Thyroid gland (tissue), 4 donors: Measurements from ENCODE around the gene PSMC3. TPM values are rescaled to one million over a fixed set of nuclear protein-coding genes. Genes with fewer than 3 reads are reported as not detected.

Experiments
- DNase-seq, 2 donors: peaks; one replicate each; pipeline ENCODE4 v3.0.0-alpha.2; 2019
- H3K27ac ChIP-seq, 3 donors: fragments of 200-600 bp; sonication (generic); 1 replicate in 2 of 3; 2 replicates in 1 of 3; pipeline ENCODE4 v1.5.1; 2016 to 2019; ENCODE audit warnings: mild to moderate bottlenecking in 1 of 3, moderate library complexity in 1 of 3
- H3K27me3 ChIP-seq: fragments of 200-600 bp; sonication (generic); one replicate; pipeline ENCODE4 v1.5.1; 2019
- H3K36me3 ChIP-seq, 2 donors: fragments of 200-600 bp; sonication (generic); one replicate each; pipeline ENCODE4 v1.5.1; 2016 to 2019
- H3K4me1 ChIP-seq, 2 donors: fragments of 200-600 bp; sonication (generic); one replicate each; pipeline ENCODE4 v1.5.1; 2017 to 2019
- H3K4me3 ChIP-seq, 3 donors: fragments of 200-600 bp; sonication (generic); replicated peaks in 1 of 3; 1 replicate in 2 of 3; 2 replicates in 1 of 3; pipeline ENCODE4 v1.5.1; 2016; ENCODE audit warnings: mild to moderate bottlenecking in 1 of 3
- H3K9me3 ChIP-seq: fragments of 200-600 bp; sonication (generic); one replicate; pipeline ENCODE4 v1.5.1; 2017
- POLR2A ChIP-seq, 2 donors: fragments of 450-650 bp; IDR thresholded peaks; one replicate each; pipeline ENCODE4 v1.6.1; 2017; ENCODE audit warnings: antibody characterized with exemption in 2 of 2, mild to moderate bottlenecking in 2 of 2, moderate library complexity in 1 of 2
- WGBS, 2 donors: methylation state at CpG; one replicate each; pipeline ENCODE4 v1.1.5; 2017; 5-methylcytosine and 5-hydroxymethylcytosine counted together
- intact Hi-C: fragments of 100-400 bp; cut with DNase I; formaldehyde crosslinking; loops from one replicate; pipeline ENCODE4 v1.15.1; 2023
- total RNA-seq, 4 donors: library from RNA; depleted of rRNA; stranded (reverse); fragments of >200 nt; gene quantifications; one replicate each; pipeline ENCODE4 v1.2.3, GENCODE V29; 2016
- TF ChIP-seq, protein P1 (sequence below), 6 experiments: fragments of 200-600 bp in 3 of 6; fragments of 450-650 bp in 3 of 6; sonication (generic) in 3 of 6; IDR thresholded peaks; one replicate each; pipeline ENCODE4 v1.5.1; 2016 to 2019; ENCODE audit warnings: antibody characterized with exemption in 6 of 6, mild to moderate bottlenecking in 2 of 6, inconsistent platforms in 1 of 6, moderate library complexity in 1 of 6

The PSMC3 gene
- total RNA-seq, 4 donors from 2014 or later = 92.7 to 240 (median 123) TPM

DNA sequence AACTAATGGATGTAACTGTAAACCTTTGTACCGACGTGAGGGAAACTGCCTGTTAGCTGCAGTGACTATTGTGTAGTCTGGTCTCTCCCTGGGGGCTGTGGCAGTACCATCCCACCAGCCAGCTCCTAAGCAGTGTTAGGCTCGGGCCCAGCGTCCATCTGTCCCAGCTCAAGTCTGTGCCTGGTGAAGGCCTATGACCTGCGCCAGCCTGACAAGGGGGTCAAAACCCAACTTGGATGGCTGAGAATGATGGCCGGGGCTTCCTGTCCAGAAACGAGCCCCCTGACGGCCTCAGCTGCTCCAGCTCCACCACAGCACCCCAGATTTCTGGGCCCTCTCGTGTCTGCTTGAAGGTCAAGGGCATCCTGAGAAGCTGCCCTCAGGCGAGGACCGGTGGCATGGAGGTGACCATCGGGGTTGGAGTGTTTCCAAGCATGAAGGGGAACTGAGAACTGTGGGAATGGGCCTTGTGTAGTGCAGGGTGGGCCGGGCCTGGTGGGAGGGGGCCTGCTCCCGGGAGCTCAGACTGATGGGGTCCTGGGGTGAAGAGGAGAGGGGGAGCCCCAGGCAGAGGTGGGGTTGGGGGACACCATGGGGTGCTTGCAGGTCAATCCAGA is 33.6 kb downstream of the PSMC3 start:
- H3K36me3 ChIP-seq = no peaks in the 10 kb centered on the region
- no peak for TF ChIP-seq POLR2A (IDR thresholded peaks at IDR 0.05)
- TF ChIP-seq, protein P1, sequence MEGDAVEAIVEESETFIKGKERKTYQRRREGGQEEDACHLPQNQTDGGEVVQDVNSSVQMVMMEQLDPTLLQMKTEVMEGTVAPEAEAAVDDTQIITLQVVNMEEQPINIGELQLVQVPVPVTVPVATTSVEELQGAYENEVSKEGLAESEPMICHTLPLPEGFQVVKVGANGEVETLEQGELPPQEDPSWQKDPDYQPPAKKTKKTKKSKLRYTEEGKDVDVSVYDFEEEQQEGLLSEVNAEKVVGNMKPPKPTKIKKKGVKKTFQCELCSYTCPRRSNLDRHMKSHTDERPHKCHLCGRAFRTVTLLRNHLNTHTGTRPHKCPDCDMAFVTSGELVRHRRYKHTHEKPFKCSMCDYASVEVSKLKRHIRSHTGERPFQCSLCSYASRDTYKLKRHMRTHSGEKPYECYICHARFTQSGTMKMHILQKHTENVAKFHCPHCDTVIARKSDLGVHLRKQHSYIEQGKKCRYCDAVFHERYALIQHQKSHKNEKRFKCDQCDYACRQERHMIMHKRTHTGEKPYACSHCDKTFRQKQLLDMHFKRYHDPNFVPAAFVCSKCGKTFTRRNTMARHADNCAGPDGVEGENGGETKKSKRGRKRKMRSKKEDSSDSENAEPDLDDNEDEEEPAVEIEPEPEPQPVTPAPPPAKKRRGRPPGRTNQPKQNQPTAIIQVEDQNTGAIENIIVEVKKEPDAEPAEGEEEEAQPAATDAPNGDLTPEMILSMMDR (IDR thresholded peaks at IDR 0.05) = no peak
- peaks cover 0 to 14% of the 10 kb centered on the region in 2 donors for H3K4me1 ChIP-seq
- intact Hi-C loops = no loop called here
- H3K27ac ChIP-seq = no peak overlapping the region
- H3K4me3 ChIP-seq = no peak overlapping the region
- no peak for DNase-seq
- 74 to 83% methylated on average over 11 to 12 of the region's 14 CpGs for WGBS, 2 donors
- no peaks in the 10 kb centered on the region for H3K27me3 ChIP-seq
- no peaks in the 10 kb centered on the region for H3K9me3 ChIP-seq

DNA sequence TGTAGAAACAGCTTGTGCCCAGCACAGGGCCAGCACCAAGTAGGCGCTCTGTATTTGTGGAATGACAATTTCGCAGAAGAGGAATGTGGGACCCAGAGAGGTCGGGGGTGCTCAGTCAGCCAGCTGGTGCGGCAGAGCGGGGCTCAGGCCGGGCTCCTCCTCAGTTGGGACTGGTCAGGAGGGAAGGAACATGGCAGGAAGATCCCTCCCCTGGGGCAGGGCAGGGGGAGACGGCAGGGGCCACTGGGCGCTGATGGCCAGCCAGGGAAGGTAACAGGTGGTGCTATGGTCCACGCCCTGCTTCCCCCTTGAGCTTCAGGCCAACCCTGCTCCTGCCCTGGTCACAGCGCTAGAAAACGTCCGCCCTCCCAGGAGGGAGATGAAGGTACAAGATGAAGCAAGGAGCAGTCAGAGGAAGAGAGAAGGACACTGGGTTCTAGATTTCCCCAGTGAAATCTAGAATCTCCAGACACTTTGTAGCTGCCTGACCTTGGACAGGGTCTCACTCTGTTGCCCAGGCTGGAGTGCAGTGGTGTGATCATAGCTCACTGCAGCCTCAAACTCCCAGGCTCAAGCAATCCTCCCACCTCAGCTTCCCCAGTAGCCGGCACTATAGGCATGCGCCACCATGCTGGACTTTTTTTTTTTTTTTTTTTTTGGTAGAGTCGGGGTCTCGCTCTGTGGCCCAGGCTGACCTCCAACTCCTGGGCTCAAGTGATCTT is 34.4 kb downstream of the PSMC3 start:
- Histone ChIP-seq H3K36me3 (no peaks in the 10 kb centered on the region), H3K4me3 (no peak overlapping the region), H3K9me3 (no peaks in the 10 kb centered on the region), H3K4me1 (peaks cover 0 to 14% of the 10 kb centered on the region in 2 donors), H3K27ac (no peak overlapping the region), H3K27me3 (no peaks in the 10 kb centered on the region)
- WGBS, 2 donors = 94% methylated on average over 16 of the region's 16 CpGs
- intact Hi-C loops = no loop called here
- DNase-seq = no peak
- TF ChIP-seq POLR2A (IDR thresholded peaks at IDR 0.05) = no peak
- TF ChIP-seq, protein P1 (IDR thresholded peaks at IDR 0.05) = no peak

GRCh38 chr11:47391077-47391583 is 35.1 kb downstream of the PSMC3 start:
- Histone ChIP-seq H3K9me3 (no peaks in the 10 kb centered on the region), H3K4me3 (no peak overlapping the region), H3K36me3 (no peaks in the 10 kb centered on the region), H3K4me1 (peaks cover 0 to 14% of the 10 kb centered on the region in 2 donors), H3K27me3 (no peaks in the 10 kb centered on the region), H3K27ac (no peak overlapping the region)
- 91 to 95% methylated on average over 11 of the region's 11 CpGs for WGBS, 2 donors
- intact Hi-C loops = no loop called here
- no peak for TF ChIP-seq POLR2A (IDR thresholded peaks at IDR 0.05)
- TF ChIP-seq, protein P1 (IDR thresholded peaks at IDR 0.05) = no peak
- no peak for DNase-seq

DNA sequence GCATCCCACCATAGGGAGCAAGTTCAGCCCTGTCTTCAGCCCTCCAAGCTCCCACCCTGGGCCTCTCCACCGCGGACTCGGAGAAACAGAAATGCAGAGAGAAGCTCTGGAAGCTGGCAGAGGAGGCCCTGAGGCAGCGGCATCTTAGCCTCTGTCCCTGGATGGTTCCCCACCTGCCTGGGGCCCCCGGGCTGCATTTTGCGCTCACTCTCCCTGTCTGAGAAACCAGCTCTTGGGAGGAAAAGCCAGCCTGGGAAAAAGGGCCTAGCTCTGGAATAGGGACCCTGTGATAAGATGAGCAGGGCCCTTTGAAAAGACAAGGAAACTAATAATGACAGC is 35.8 kb downstream of the PSMC3 start:
- TF ChIP-seq, protein P1 (IDR thresholded peaks at IDR 0.05) = no peak
- TF ChIP-seq POLR2A (IDR thresholded peaks at IDR 0.05) = no peak
- WGBS, 2 donors = 96 to 97% methylated on average over 6 of the region's 6 CpGs
- Histone ChIP-seq H3K27ac (no peak overlapping the region), H3K9me3 (no peaks in the 10 kb centered on the region), H3K4me1 (peaks cover 0 to 11% of the 10 kb centered on the region in 2 donors), H3K36me3 (no peaks in the 10 kb centered on the region), H3K4me3 (no peak overlapping the region), H3K27me3 (no peaks in the 10 kb centered on the region)
- intact Hi-C loops = no loop called here
- DNase-seq = no peak
